GM12878 (cell line): ENCODE results near the gene SLC9A3. TPM values are rescaled to one million over a fixed set of nuclear protein-coding genes. Genes with fewer than 3 reads are reported as not detected.

Experiments used
- ATF3 ChIP-seq: IDR thresholded peaks from 2 replicates; pipeline ENCODE4 v1.6.1; 2011; ENCODE audit warnings: low read depth, mild to moderate bottlenecking, low read length, moderate library complexity, borderline replicate concordance; ENCODE audit errors: extremely low read depth
- ATF7 ChIP-seq: fragments of 450-650 bp; IDR thresholded peaks from 2 replicates; pipeline ENCODE4 v1.6.1; 2016; ENCODE audit warnings: low read depth, mild to moderate bottlenecking
- CEBPB ChIP-seq, 2 experiments: fragments of 150-350 bp in 1 of 2; IDR thresholded peaks; 2 replicates each; pipeline ENCODE4 v1.6.1; 2012 to 2014; ENCODE audit warnings: low read depth in 2 of 2, low read length in 2 of 2, borderline replicate concordance in 1 of 2, inconsistent platforms in 1 of 2
- ETV6 ChIP-seq, 2 experiments: fragments of 450-650 bp in 1 of 2; IDR thresholded peaks in 1 of 2; conservative IDR thresholded peaks in 1 of 2; 2 replicates each; pipeline ENCODE4 v1.6.1; 2014; ENCODE audit warnings: antibody characterized with exemption in 1 of 2, borderline replicate concordance in 1 of 2, low read depth in 1 of 2, mild to moderate bottlenecking in 1 of 2, moderate library complexity in 1 of 2
- NFIC ChIP-seq: IDR thresholded peaks from 2 replicates; pipeline ENCODE4 v1.6.1; 2012; ENCODE audit warnings: low read depth, mild to moderate bottlenecking, inconsistent platforms, low read length, moderate library complexity
- NRF1 ChIP-seq: conservative IDR thresholded peaks from 2 replicates; pipeline ENCODE4 v1.6.1; 2011; ENCODE audit warnings: mild to moderate bottlenecking, low read depth, low read length, improper control_type of control experiment
- PAX5 ChIP-seq: IDR thresholded peaks from 2 replicates; pipeline ENCODE4 v1.6.1; 2011; ENCODE audit warnings: low read depth, low read length, borderline replicate concordance
- PKNOX1 ChIP-seq: fragments of 450-650 bp; IDR thresholded peaks from 2 replicates; pipeline ENCODE4 v1.6.1; 2016; ENCODE audit warnings: mild to moderate bottlenecking
- POU2F2 ChIP-seq: IDR thresholded peaks from 3 replicates; pipeline ENCODE4 v1.6.1; 2011; ENCODE audit warnings: low read depth, mild to moderate bottlenecking, low read length, borderline replicate concordance
- RELA ChIP-seq: fragments of 450-650 bp; IDR thresholded peaks from 2 replicates; pipeline ENCODE4 v1.8.0; 2014; ENCODE audit warnings: borderline replicate concordance; ENCODE audit not compliant: partially characterized antibody
- SREBF2 ChIP-seq: IDR thresholded peaks from 2 replicates; pipeline ENCODE4 v1.6.1; 2012; ENCODE audit warnings: mild to moderate bottlenecking, low read length
- SUPT20H ChIP-seq: IDR thresholded peaks from 2 replicates; pipeline ENCODE4 v1.6.1; 2011; ENCODE audit warnings: low read depth, mild to moderate bottlenecking, low read length, moderate library complexity, borderline replicate concordance; ENCODE audit not compliant: control insufficient read depth
- TCF7 ChIP-seq: IDR thresholded peaks from 2 replicates; pipeline ENCODE4 v1.6.1; 2014; ENCODE audit warnings: antibody characterized with exemption, borderline replicate concordance
- USF1 ChIP-seq: IDR thresholded peaks from 2 replicates; pipeline ENCODE4 v1.6.1; 2011; ENCODE audit warnings: borderline replicate concordance, low read depth, mild to moderate bottlenecking, moderate library complexity, mixed read lengths, low read length; ENCODE audit not compliant: insufficient read depth; ENCODE audit errors: extremely low read length
- WRNIP1 ChIP-seq: IDR thresholded peaks from 2 replicates; pipeline ENCODE4 v1.6.1; 2011; ENCODE audit warnings: low read depth, low read length, improper control_type of control experiment, borderline replicate concordance
- ZBTB33 ChIP-seq: fragments of 450-650 bp; IDR thresholded peaks from 2 replicates; pipeline ENCODE4 v1.6.1; 2017; ENCODE audit warnings: mild to moderate bottlenecking
- ZNF217 ChIP-seq: fragments of 450-650 bp; IDR thresholded peaks from 2 replicates; pipeline ENCODE4 v1.6.1; 2017; ENCODE audit warnings: antibody characterized with exemption, mild to moderate bottlenecking
- ZNF687 ChIP-seq: fragments of 450-650 bp; IDR thresholded peaks from 2 replicates; pipeline ENCODE4 v1.6.1; 2017; ENCODE audit warnings: mild to moderate bottlenecking, moderate library complexity
- polyA plus RNA-seq, 11 experiments: library from polyadenylated mRNA; depleted of rRNA in 4 of 11; unstranded in 6 of 11; stranded (reverse) in 5 of 11; fragments of >200 nt; fragmentation: Nextera tagmentation in 4 of 11; fragmentation: Illumina TruSeq in 1 of 11; extraction: Ambion mirVana in 4 of 11; extraction: Trizol in 1 of 11; gene quantifications; 1 replicate in 1 of 11; 2 replicates in 10 of 11; pipeline versions ENCODE4 v1.2.1 to v1.2.3, GENCODE V29; 2011 to 2016; ENCODE audit warnings: inconsistent platforms in 2 of 11, missing spikeins in 2 of 11, low read depth in 1 of 11
- total RNA-seq, 4 experiments: library from RNA; depleted of rRNA in 3 of 4; stranded (reverse); fragments of >200 nt in 3 of 4; fragmentation: Illumina TruSeq in 1 of 4; extraction: Trizol in 1 of 4; gene quantifications; 2 replicates each; pipeline versions ENCODE4 v1.2.1 to v1.2.3, GENCODE V29; 2013 to 2021

The SLC9A3 gene
- total and polyA plus RNA-seq, 10 of the 15 experiments (the other 5 are each of a cell fraction or from before 2014, with no cell fraction given), result 0.04 to 5.2 (median 2.3) TPM; not detected in 1

- TF ChIP-seq ZBTB33, result no peak
- no peak for TF ChIP-seq SREBF2
- TF ChIP-seq SUPT20H, result no peak
- peak; percentile 74 for TF ChIP-seq PAX5
- no peak for TF ChIP-seq NRF1
- peak; percentile 76 to 99; a peak in 2 of 4 replicates for TF ChIP-seq ETV6 (conservative IDR thresholded peaks at IDR 0.05 in 1 of 2, IDR thresholded peaks at IDR 0.05 in 1 of 2; ENCODE audit: borderline replicate concordance in 1 of 2, low read depth in 1 of 2)
- TF ChIP-seq PKNOX1, result no peak
- peak; percentile 35; the same call in 1 of the 2 replicates for TF ChIP-seq ZNF687
- peak; percentile 74 for TF ChIP-seq ATF7
- peak; percentile 9 for TF ChIP-seq RELA
- TF ChIP-seq ZNF217, result no peak; the same call in 1 of the 2 replicates
- TF ChIP-seq CEBPB (IDR thresholded peaks at IDR 0.05; ENCODE audit: borderline replicate concordance in 1 of 2, low read depth in 2 of 2, low read length in 2 of 2), result no peak
- no peak for TF ChIP-seq USF1
- no peak for TF ChIP-seq TCF7
- TF ChIP-seq POU2F2, result no peak; the same call in 2 of the 3 replicates
- TF ChIP-seq ATF3, result no peak
- peak; percentile 36; the same call in 1 of the 2 replicates for TF ChIP-seq NFIC
- no peak for TF ChIP-seq WRNIP1
Observed at GRCh38 chr5:543755-544674, 19.8 kb upstream of the SLC9A3 start (continued).
